ENCODE measurements around the gene SOAT2.

DNA sequence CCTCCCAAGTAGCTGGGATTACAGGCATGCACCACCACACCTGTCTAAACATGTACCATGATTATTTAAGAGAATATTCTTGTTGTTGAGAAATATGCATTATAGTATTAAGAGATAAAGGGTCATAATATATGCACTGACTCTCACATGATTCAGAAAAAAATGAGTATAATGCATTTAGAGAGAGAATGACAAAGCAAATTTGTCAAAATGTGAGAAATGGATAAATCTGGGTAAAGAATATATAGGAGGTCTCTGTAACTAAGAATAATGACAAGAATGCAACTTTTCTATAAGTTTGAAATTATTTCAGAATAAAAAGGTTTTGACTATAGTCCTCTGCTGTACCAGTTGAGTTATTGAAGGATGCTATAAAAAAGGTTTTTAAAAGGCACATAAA lies 49.1 kb downstream of the SOAT2 start:
- TF ChIP-seq, protein P1, sequence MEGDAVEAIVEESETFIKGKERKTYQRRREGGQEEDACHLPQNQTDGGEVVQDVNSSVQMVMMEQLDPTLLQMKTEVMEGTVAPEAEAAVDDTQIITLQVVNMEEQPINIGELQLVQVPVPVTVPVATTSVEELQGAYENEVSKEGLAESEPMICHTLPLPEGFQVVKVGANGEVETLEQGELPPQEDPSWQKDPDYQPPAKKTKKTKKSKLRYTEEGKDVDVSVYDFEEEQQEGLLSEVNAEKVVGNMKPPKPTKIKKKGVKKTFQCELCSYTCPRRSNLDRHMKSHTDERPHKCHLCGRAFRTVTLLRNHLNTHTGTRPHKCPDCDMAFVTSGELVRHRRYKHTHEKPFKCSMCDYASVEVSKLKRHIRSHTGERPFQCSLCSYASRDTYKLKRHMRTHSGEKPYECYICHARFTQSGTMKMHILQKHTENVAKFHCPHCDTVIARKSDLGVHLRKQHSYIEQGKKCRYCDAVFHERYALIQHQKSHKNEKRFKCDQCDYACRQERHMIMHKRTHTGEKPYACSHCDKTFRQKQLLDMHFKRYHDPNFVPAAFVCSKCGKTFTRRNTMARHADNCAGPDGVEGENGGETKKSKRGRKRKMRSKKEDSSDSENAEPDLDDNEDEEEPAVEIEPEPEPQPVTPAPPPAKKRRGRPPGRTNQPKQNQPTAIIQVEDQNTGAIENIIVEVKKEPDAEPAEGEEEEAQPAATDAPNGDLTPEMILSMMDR (IDR thresholded peaks at IDR 0.05), result no peak
- no peak for TF ChIP-seq POLR2A (IDR thresholded peaks at IDR 0.05)
